GM04503 (cell line): Measurements from ENCODE around the gene TMEM181.
"Not testable (repeated sequence)": the region's sequence is repeated elsewhere in the genome, so short reads cannot be mapped to it uniquely, and the experiment has no call there.

ENCODE experiments used
- DNase-seq: peaks from one replicate; pipeline ENCODE4 v3.0.0-alpha.2; 2012; ENCODE audit warnings: low read depth

Gene TMEM181

DNA sequence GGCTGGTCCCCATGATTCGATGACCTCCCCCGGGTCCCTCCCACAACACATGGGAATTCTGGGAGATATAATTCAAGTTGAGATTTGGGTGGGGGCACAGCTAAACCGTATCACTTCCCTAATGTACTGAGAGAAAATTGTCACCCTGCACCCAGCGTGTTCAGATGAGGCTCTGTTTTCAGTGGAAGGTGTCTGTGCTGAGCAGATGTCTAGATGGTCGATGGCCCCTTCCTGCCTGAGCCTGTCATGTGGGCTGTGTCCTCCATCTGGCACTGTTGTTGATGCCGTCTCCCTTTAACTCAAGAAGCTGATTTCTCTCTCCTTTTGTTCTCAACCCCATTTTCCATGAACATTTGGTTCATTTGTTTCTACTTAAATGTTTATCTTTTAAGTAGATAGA is 37.0 kb downstream of the TMEM181 start:
- DNase-seq, result no peak

DNA sequence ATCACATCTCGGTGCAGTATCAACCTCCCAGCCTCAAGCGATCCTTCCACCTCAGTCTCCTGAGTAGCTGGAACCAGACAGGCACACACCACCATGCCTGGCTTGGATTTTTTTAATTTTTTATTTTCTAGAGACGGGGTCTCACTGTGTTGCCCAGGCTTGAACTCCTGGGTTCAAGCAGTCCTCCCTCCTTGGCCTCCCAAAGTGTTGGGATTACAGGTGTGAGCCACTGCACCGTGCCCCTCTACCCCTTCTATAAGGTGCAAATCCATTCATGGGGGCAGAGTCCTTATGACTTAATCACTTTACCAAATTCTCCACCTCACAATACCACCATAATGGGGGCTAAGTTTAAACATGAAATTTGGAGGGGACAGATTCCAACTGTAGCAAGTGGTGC is 37.7 kb downstream of the TMEM181 start:
- no peak for DNase-seq

DNA sequence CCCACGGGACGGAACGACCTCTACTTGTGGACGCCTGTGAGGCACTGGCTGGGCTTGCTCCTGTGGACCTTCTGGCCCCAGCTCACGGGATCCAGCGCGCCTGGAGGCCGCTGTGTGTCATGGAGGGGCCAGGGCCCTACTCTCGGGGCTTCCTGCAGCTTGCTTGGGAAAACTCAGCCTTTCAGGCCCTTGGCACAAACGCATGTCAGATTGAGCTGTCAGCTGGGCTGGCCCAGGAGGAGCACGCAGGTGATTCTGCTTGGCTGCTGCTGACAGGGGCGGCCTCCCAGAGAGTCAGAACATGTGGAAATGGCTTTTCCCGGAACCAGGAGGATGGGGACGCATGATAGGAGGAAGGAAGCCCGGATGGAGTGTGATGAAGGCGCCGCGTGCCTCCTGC is 39.7 kb downstream of the TMEM181 start:
- no peak for DNase-seq

DNA sequence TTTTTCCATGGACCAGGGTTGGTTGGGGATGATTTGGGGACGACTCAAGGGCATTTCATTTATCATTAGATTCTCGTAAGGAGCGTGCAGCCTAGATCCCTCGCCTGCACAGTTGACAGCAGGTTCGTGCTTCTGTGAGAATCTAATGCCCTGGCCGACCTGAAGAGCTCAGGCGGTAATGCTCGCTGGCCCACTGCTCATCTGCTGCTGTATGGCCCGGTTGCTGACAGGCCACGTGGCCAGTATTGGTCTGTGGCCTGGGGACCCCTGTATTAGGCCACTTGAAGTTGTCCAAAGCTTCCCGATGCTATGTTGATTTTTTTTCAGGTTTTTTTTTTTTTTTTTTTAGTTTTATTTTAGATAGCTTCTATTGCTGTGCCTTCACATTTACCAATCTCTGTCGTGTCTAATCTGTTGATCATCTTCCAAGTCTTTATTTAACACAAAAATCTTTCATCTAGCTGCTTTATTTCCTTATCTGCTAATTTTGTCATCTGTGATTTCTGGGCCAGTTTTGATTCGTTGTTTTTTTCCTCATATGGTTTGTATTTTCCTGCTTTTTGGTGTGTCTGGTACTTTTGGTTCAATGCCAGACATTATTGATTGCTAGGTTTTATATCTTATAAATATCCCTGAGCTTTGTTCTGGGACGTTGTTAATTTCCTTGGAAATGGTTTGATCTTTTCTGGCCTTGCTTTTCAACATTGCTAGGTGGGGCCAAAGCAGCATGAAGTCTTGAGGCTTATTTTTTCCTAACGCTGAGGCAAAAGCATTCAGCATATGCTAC is 43.6 kb downstream of the TMEM181 start:
- no peak for DNase-seq

DNA sequence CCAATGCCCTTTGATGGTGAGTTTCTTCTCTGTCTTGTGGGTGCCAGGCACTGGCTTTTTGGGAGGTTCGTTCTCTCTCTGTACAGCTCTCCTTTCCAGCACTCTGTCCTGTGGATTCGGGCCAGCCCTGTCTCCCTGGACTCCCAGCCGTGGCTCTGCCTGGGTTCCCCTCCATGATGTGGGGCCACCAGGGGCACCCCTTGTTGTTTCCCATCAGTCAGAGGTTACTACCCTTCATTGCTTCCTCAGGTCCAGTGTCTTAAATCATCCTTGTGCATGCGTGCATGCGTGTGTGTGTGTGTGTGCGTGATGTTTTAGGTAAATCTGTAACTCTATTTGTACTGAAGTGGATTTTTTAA is 44.1 kb downstream of the TMEM181 start:
- no peak for DNase-seq

DNA sequence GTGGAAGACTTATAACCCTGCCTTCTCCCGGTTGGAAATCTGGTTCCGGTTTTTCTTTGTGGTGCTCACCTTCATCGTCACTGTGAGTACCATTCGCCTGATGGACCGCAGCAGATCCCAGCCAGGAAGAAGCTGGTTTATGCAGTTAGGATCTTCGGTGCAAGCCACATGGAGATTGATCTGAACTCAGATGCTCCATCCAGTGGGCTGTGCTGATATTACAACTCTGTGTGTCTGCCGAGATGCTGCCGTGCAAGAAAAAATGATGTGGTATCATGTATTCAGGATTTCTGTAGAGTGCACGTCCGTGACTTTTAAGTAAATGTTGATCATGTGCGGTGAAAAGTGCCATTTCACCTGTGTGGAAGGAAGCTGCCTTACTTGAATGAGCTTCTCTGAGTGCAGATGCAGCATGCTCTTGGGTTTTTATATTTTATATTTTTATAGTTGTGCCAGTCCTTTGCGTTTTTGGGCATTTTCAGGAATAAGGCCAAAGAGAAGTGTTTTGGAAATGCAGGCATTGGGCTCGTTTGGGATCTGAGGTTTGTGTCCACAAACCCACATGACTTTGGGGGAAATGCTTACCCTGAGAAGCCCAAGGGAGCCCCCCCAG is 45.5 kb downstream of the TMEM181 start:
- DNase-seq, result peak; percentile 34

DNA sequence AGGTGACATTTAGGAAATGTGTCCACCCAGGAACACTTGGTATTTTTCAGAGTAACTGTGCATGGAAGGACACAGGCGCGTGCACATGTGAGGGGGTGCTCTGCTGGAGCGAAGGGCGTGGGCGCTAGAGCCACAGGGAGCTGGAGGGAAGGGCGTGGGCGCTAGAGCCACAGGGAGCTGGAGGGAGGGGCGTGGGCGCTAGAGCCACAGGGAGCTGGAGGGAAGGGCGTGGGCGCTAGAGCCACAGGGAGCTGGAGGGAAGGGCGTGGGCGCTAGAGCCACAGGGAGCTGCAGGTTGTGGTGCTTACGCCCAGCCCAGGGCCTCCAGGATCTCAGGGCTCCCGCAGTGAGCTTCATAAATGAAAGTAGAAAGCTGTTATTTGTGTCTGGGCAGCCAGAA is 46.1 kb downstream of the TMEM181 start:
- not testable (repeated sequence) for DNase-seq

DNA sequence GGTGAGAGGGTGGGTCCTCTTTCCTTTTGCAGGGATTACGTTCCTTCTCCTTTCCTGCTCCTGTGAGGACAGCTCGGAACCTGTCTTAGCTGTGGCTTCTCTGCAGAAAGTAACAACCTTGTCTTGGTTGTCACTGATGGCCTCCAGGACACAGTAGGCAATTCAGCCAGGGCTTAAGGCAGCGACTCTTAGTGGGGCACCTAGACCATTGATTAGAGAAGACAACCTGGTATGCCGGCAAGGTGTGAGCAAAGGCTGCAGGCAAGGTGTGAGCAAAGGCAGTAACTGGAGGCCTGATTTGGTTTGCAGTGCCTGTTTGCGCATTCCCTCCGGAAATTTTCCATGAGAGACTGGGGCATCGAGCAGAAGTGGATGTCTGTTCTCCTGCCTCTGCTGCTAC is 47.0 kb downstream of the TMEM181 start:
- DNase-seq, result no peak

DNA sequence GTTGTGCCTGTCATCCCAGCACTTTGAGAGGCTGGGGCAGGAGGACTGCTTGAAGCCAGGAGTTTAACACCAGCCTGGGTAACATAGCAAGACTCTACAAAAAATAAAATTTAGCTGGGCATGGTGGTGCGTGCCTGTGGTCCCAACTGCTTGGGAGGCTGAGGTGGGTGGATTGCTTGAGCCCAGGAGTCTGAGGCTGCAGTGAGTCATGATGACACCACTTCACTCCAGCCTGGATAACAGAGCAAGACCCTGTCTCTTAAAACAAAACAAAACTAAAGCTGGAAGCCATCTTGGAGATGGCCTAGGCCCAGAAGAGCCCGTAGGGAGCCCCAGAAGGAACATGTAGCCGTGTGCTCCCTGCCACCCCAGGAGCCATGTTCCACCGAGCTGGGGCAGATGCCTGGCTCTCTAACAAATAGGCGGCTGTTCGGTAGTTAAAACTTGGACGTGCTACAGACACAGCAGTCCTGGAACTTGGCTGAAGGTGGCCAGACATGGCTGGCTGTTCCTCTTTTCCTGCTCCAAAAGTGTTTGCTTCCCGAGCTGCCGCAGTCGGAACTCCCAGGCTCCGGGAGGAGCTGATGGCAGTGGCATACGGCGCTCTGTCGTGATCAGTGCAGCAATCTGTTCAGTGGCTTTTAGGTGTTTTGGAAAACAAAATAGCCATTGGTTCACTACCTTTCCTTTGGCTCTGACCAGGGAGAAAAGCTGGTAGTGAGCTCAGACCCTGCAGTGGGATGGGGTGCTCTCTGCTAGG is 47.7 kb downstream of the TMEM181 start:
- no peak for DNase-seq

DNA sequence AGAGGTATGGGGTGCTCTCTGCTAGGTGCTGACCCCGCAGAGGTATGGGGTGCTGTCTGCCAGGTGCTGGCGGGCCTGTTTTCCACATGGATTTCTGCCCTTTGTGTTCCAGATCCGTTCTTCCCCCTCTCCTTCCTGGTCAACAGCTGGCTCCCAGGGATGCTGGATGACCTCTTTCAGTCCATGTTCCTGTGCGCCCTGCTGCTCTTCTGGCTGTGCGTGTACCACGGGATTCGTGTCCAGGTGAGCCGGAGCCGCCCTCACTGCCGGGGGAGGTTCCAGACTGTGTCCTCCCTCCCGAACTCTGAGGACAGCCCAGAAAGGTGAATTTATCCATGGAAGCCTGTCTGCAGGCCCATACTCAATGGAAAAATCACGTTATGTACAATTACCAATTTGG is 48.3 kb downstream of the TMEM181 start:
- no peak for DNase-seq

DNA sequence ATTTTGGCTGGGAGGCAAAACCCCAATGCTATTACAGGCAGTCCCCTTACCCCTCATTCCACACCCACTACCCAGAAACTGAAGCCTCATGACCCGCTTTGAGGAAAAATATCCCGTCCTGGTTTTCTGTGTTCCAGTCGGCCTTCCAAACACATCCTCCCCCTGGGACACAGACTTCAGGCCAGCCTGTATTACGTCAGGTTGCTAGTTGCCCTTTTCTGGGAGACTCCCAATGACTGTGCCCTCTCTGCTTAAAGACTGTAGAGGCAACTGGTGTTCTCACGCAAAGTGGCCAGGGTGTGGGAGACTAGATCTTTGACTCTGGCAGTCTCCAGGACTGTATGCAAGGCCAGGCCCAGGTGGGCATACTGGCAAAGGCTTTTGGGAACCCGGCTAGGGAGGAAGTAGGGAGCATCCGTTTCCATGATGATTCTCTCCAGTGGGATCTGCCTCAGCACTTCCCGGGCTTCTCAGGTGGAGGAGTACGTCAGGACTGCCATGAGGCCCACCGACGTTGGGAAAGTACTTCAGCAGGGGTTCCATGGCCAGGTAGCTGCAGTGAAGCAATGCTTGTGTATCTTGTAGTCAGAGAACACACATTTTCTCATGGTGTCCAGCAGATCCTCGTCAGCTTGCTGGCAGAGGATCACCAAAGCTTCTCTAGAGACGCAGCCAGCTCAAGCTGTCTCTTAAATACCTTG is 49.7 kb downstream of the TMEM181 start:
- no peak for DNase-seq

DNA sequence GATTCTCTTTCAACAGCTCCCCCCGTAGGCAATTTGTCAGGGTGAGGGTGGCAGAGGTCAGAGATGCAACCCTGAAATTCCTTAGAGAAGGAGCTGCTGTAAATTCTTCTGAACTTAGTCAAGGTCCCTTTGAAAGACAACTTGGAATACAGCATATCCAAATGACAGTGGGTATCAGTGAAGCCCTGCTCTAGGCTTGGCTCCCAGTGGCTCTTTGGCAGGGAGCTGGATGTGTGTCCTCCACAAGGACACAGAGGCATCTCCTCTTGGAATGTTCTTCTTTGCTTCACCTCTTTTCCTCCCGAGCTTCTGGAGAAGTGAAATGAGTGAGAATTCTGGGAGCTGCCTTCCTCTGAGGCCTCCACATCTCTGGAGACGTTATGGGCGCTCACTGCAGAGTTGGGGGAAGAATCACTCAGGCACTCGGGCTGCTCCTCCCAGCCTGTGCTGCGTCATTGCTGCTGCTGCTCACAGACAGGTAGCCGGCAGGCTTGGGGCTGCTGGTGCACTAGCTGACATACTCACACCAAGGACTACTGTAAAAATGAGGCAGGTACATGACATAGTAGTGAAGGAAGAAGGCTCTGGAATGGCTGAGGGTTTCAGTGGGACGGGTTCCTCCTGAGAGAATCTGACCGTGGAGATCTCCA is 50.6 kb downstream of the TMEM181 start:
- no peak for DNase-seq

DNA sequence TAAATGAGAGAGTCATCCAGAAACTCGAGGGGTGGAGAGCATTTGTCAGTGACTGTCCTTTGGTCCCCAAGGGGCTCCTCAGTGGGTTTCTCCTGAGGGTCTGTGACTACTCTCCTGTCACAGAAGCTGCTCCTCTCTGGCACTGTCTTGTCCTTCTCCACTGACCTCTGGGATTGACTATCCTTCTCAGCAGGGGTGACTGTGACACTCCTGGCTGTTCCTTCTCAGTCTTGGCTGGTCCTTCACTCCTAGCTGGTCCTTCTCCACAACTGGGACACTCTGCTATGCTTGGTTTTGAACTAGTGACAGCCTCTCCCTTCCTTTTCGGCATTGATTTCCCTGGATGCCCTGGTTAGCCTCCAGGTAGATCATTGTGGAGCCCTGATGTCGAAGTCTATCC is 51.1 kb downstream of the TMEM181 start:
- DNase-seq, result no peak

DNA sequence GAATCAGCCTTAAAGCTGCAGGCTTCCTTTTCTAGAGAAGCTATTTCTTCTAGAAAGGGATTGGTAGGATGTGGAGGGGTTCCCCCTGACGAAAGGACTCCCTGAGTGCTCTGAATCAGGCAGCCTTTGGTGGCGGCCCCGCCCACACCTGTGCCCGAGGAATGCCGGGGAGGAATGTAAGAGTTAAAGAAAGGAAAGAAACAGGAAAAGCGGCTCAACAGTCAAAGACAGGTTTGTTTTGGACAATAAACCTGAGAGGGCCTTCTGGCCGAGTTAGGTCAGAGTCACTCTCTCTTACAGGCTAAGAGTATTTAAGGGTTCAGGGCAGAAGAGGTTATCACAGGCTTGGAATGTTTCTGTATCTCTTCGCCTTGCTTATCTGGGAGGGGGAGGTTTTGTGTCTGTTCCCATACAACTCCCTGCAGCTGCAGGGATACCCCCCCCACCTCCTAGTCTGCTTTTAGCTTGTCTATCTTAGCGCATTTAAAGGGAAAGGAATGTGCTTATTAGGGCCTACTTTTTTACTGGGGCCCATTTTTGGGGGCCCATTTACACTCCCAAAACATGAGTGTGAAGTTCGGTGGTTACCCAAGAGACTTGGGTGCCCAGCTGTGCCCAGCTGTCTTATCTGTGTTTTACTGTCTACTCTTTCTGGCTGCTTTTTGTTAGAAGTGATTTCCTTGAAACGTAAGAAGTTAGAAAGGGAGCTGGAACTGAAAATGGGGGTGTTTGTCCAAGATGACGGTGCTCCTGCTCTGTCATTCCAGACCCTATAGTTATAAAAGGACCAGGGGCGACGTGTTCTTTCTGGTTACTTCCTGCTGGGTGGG is 51.9 kb downstream of the TMEM181 start:
- DNase-seq, result no peak

DNA sequence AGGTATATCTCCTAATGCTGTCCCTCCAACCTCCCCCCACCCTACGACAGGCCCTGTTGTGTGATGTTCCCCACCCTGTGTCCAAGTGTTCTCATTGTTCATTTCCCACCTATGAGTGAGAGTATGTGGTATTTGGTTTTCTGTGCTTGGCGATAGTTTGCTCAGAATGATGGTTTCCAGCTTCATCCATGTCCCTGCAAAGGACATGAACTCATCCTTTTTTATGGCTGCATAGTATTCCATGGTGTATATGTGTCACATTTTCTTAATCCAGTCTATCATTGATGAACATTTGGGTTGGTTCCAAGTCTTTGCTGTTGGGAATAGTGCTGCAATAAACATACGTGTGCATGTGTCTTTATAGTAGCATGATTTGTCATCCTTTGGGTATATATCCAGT is 54.7 kb downstream of the TMEM181 start:
- DNase-seq, result not testable (repeated sequence)

DNA sequence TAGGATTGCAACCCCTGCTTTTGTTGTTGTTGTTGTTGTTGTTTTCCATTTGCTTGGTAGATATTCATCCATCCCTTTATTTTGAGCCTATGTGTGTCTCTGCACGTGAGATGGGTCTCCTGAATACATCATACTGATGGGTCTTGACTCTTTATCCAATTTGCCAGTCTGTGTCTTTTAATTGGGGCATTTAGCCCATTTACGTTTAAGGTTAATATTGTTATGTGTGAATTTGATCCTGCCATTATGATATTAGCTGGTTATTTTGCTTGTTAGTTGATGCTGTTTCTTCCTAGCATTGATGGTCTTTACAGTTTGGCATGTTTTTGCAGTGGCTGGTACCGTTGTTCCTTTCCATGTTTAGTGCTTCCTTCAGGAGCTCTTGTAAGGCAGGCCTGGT is 58.4 kb downstream of the TMEM181 start:
- not testable (repeated sequence) for DNase-seq

DNA sequence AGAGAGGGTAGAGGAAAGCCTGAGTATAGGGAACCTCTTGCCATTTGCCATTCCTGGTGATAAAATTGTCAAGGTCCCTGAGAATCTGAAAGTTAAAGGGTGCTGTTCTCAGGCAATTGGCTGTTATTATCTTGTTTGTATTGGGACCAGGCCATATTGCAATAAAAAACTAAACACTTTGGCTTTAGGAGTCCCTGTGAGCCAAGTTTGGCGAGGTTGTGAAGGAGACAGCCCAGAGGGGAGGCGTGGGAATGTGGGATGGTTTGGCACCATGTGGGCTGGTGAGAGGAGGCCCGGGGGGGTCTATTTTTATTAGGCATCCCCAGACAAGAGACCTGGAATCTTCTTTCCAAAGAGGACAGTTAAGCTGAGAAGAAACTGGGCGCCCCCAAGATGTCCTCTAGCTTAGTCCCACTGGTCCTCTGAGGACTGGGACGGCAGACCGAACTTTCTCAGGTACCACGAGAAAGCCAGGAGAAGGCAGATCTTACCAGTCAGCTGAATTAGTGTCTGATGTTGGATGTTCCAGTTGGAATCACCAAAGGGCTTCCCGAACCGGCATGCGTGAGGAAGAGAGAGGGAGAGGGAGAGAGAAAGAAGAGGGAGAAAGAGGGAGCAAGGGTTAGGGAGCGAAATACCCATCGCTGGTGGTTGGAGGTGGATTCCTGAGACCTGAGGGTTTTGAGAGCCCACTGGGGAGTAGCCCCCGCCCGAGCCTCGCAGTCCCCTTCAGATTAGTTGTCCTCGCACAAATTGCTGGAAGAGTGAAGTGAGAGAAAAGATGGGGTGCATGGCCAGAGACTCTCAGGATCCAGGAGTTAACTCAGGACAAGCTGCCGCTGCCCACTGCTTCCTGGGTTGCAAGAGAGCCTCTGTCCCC is 60.3 kb downstream of the TMEM181 start:
- DNase-seq, result no peak

DNA sequence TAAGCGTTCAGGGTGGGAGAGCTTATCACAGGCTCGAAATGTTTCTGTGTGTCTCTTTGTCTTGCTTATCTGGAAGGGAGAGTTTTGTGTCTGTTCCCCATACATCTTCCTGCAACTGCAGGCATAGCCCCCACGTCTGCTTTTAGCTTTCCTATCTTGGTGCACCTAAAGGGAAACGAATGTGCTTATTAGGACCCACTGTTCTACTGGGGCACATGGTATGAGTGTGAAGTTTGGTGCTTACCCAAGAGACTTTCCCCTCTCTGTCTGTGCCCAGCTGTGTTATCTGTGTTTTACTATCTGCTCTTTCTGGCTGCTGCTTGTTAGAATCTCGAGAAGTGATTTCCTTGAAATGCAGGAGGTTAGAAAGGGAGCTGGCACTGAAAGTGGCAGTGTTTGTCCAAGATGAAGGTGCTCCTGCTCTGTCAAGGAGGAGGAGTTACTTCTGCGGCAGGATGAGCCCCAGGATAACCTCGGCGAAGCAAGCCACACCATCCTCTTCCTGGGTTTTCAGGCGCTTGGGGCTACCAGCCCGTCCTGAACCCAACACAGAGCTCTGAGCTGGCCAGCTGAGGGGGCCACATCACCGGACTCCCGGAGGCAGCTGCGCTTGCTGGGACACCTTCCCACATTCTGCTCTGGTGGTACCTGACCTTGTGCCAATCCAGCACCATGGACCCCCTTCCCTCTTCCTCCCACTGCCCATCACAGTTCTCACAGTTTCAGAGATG is 61.2 kb downstream of the TMEM181 start:
- no peak for DNase-seq
